GM12873 (cell line): ENCODE data around the gene OR6K6.

Experiments
- CTCF ChIP-seq: IDR thresholded peaks from 2 replicates; pipeline ENCODE4 v1.5.1; 2012; ENCODE audit warnings: low read depth, mild to moderate bottlenecking, moderate library complexity, low read length, control low read depth; ENCODE audit not compliant: insufficient read depth; ENCODE audit errors: missing control alignments

OR6K6 gene

GRCh38 chr1:158800526-158800925 lies 46.0 kb downstream of the OR6K6 start:
- no peak for TF ChIP-seq CTCF

DNA sequence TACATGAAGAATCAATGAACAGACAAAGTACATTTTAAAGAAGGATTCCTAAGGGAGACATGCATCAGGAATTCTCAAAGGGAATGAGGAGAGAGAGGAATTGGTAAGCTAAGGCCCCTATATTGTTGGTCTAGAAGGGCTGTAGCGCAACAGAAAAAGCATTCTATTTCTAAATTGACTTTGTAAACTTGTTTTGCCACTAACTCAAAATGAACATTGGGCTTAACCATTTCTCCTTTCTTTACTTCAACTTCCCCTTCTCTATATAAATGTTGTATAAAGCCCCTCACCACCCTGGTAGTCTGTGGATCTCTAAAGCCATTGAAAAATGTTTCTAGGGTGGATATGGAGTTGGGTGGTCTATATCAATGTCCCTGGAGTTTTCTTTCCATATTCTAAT lies 46.9 kb downstream of the OR6K6 start:
- no peak for TF ChIP-seq CTCF

DNA sequence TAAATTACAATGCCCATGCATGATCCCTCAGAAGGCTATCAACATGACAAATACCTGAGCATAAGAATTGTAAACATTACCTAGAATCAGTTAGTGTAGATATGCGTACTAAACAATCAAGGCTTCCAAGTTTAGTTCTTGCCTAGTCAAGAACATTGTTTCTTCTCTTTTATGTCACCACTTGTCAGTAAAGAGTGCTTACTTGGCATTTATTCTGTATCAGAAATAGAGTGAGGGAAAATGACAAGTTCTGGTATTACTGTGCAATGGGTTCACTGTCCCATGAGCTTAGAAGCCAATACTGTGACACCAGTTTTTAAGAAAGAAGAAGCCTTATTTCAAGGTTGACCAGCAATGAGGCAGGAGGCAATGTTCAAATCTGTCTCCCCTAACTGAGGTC lies 49.2 kb downstream of the OR6K6 start:
- TF ChIP-seq CTCF: no peak
